Measurements from ENCODE around the gene CBX7. TPM values are rescaled to one million over a fixed set of nuclear protein-coding genes. Genes with fewer than 3 reads are reported as not detected.
"Not testable (repeated sequence)": the region's sequence is repeated elsewhere in the genome, so short reads cannot be mapped to it uniquely, and the experiment has no call there.

Gene CBX7
- total RNA-seq, 1 donor: 14.5 TPM

DNA sequence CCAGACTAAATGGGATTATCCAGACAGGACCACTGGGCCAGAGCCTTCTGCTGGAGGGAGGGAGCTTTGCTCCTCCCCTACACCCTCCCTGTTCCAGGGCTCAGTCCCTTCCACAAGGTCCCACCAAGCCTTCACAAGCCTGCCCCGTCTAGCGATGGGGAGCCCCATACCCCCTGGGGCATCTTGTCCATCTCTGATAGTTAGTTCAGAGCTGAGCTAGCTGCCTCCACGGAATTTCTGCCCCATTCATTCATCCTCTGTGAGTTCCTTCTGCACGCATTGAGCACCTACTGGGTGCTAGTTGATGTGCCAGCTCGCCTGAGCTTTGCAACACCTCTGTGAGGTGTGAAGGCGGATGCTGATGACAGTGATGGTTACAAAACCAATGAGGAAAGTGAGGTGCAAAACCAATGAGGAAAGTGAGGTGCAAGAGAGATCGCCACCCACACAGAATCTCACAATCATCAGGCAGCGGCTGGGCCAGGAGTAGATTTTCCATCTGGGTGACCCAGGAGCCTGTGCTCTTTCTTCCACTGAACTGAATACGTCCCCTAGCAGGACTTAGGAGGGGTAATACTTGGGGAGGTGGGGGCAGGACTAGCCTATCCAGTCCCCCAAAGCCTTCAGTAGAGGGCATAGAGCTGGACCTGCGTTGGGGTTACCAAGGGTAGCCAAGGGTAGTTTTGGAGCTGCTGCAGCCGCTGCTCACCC, 21.5 kb upstream of the CBX7 start:
- Histone ChIP-seq H3K36me3 (ENCODE audit: insufficient read depth, low read length) (no peaks in the 10 kb centered on the region), H3K79me2 (ENCODE audit: insufficient read depth, low read length) (no peaks in the 10 kb centered on the region), H3K27ac (ENCODE audit: low read depth, low read length) (peak overlapping the region; percentile 73), H3K9me3 (ENCODE audit: low read depth, low read length) (no peaks in the 10 kb centered on the region), H3K4me2 (ENCODE audit: insufficient read depth, low read length) (peak overlapping the region; percentile 64), H2AFZ (ENCODE audit: low read length) (peak overlapping the region; percentile 61), H3K4me3 (ENCODE audit: insufficient read depth, low read length) (peak overlapping the region; percentile 40), H3K4me1 (ENCODE audit: insufficient read depth, low read length) (peaks cover 41% of the 10 kb centered on the region), H3K27me3 (ENCODE audit: insufficient read depth, low read length) (peaks cover 6% of the 10 kb centered on the region), H4K20me1 (ENCODE audit: insufficient read depth, low read length) (no peaks in the 10 kb centered on the region)
- no peak for DNase-seq (ENCODE audit: insufficient read length, low spot score, missing footprints)
- TF ChIP-seq, protein P1, sequence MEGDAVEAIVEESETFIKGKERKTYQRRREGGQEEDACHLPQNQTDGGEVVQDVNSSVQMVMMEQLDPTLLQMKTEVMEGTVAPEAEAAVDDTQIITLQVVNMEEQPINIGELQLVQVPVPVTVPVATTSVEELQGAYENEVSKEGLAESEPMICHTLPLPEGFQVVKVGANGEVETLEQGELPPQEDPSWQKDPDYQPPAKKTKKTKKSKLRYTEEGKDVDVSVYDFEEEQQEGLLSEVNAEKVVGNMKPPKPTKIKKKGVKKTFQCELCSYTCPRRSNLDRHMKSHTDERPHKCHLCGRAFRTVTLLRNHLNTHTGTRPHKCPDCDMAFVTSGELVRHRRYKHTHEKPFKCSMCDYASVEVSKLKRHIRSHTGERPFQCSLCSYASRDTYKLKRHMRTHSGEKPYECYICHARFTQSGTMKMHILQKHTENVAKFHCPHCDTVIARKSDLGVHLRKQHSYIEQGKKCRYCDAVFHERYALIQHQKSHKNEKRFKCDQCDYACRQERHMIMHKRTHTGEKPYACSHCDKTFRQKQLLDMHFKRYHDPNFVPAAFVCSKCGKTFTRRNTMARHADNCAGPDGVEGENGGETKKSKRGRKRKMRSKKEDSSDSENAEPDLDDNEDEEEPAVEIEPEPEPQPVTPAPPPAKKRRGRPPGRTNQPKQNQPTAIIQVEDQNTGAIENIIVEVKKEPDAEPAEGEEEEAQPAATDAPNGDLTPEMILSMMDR (IDR thresholded peaks at IDR 0.05; ENCODE audit: extremely low read depth, low read depth, low read length): no peak

DNA sequence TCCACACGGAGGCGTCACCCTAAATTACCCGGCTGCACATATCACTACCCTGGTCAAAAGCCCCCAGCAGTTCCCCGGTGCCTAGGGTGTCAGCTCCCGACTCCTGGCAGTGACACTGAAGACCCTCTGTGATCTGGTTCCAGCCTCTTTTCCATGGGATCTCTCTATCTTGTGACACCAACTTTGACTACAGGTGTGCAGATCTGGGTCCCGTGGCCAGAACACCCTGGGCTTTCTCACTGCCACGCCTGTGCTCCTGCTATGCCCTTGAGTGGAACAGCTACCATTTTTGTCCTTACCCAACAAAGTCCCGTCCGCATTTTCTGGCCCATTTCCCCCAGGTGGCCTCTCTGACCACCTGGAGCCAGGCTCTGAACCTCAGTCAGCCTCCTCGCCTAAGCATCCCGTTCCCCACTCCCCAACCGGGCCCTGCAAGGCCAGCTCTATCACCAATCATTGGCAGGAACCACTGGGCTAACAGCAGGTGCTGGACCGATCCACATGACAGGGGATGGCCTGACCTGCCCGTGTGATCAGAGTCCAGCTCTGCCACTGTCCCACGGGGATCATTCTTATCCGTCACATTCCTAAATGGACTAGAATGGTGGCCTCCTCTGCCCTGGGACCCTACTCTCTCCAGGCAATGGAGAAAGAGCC, 20.7 kb upstream of the CBX7 start:
- Histone ChIP-seq H2AFZ (ENCODE audit: low read length) (no peak overlapping the region), H3K4me1 (ENCODE audit: insufficient read depth, low read length) (peaks cover 41% of the 10 kb centered on the region), H3K9me3 (ENCODE audit: low read depth, low read length) (no peaks in the 10 kb centered on the region), H3K79me2 (ENCODE audit: insufficient read depth, low read length) (no peaks in the 10 kb centered on the region), H3K4me3 (ENCODE audit: insufficient read depth, low read length) (no peak overlapping the region), H3K4me2 (ENCODE audit: insufficient read depth, low read length) (no peak overlapping the region), H3K27me3 (ENCODE audit: insufficient read depth, low read length) (peaks cover 6% of the 10 kb centered on the region), H3K36me3 (ENCODE audit: insufficient read depth, low read length) (no peaks in the 10 kb centered on the region), H3K27ac (ENCODE audit: low read depth, low read length) (no peak overlapping the region), H4K20me1 (ENCODE audit: insufficient read depth, low read length) (no peaks in the 10 kb centered on the region)
- DNase-seq (ENCODE audit: insufficient read length, low spot score, missing footprints): no peak
- TF ChIP-seq, protein P1 (IDR thresholded peaks at IDR 0.05; ENCODE audit: extremely low read depth, low read depth, low read length): no peak

DNA sequence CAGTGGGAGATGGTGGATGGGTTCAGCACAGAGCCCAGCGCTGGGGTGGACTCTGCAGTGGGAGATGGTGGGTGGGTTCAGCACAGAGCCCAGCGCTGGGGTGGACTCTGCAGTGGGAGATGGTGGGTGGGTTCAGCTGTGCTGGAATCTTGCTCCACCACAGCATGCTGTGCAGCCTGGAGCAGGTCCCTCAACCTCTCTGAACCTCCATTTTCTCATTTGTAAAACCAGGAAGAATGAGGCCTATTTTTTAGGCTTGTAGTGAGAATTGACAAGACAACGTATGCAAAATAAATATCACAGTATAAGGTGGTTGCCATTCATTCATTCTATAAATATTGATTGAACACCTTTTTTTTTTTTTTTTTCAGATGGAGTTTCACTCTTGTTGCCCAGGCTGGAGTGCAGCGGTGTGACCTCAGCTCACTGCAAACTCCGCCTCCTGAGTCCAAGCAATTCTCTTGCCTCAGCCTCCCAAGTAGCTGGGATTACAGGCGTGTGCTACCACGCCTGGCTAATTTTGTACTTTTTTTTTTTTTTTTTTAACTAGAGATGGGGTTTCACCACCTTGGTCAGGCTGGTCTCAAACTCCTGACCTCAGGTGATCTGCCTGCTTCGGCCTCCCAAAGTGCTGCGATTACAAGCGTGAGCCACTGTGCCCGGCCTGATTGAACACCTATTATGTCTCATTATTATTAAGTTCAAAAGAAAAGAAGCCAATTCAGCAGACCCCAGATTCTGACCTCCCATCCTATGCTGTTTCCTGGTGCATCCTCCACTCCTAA, 20.0 kb upstream of the CBX7 start:
- H3K4me3 ChIP-seq (ENCODE audit: insufficient read depth, low read length); H3K27me3 ChIP-seq (ENCODE audit: insufficient read depth, low read length); H4K20me1 ChIP-seq (ENCODE audit: insufficient read depth, low read length); H2AFZ ChIP-seq (ENCODE audit: low read length); H3K27ac ChIP-seq (ENCODE audit: low read depth, low read length); H3K9me3 ChIP-seq (ENCODE audit: low read depth, low read length); DNase-seq (ENCODE audit: insufficient read length, low spot score, missing footprints); H3K36me3 ChIP-seq (ENCODE audit: insufficient read depth, low read length); H3K4me2 ChIP-seq (ENCODE audit: insufficient read depth, low read length); H3K79me2 ChIP-seq (ENCODE audit: insufficient read depth, low read length): not testable (repeated sequence)
- H3K4me1 ChIP-seq (ENCODE audit: insufficient read depth, low read length): peaks cover 36% of the 10 kb centered on the region

DNA sequence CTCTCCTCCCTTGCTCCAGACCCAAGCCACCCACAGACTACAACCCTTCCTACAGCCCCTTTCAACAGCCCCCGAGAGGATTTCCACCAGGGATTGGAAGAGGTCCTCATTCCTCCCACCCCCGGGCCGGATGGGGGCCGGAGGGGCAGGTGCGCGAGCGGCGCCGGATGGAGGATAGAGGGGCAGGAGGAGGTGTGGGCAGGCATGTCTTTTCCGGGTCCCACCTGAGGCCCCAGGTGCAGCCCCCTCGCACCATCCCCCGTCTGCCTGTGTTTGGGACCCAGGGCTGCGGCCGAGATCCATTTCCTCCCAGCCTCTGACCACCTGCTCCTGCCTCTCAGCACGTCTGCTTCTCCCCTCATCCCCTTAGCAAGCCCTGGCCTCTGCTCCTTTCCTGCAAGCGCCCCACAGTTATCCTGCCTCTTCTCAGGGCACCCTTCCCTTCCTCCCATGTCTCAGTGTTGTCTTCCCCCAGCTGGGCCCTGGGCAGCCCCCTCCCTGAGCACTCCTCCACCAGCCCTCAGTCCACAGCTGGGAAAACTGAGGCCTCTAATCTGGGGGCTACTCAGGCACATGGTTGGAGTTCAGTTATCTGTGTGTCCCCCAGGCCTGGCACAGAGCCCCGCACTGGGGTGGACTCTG, 19.3 kb upstream of the CBX7 start:
- no peak overlapping the region for H3K27ac ChIP-seq (ENCODE audit: low read depth, low read length)
- no peak for DNase-seq (ENCODE audit: insufficient read length, low spot score, missing footprints)

More for the DNA sequence above, 19.3 kb upstream of the CBX7 start:
- Histone ChIP-seq H3K9me3 (ENCODE audit: low read depth, low read length) (no peaks in the 10 kb centered on the region), H3K79me2 (ENCODE audit: insufficient read depth, low read length) (no peaks in the 10 kb centered on the region), H3K4me2 (ENCODE audit: insufficient read depth, low read length) (no peak overlapping the region), H3K4me1 (ENCODE audit: insufficient read depth, low read length) (peaks cover 34% of the 10 kb centered on the region), H4K20me1 (ENCODE audit: insufficient read depth, low read length) (no peaks in the 10 kb centered on the region), H3K4me3 (ENCODE audit: insufficient read depth, low read length) (no peak overlapping the region), H2AFZ (ENCODE audit: low read length) (no peak overlapping the region), H3K36me3 (ENCODE audit: insufficient read depth, low read length) (no peaks in the 10 kb centered on the region), H3K27me3 (ENCODE audit: insufficient read depth, low read length) (peaks cover 6% of the 10 kb centered on the region)
- TF ChIP-seq, protein P1 (IDR thresholded peaks at IDR 0.05; ENCODE audit: extremely low read depth, low read depth, low read length): no peak

Measured in osteoblast (primary cell).